ENCODE results near the gene MCOLN2.
"Not testable (repeated sequence)": the region's sequence is repeated elsewhere in the genome, so short reads cannot be mapped to it uniquely, and the experiment has no call there.

MCOLN2 gene

DNA sequence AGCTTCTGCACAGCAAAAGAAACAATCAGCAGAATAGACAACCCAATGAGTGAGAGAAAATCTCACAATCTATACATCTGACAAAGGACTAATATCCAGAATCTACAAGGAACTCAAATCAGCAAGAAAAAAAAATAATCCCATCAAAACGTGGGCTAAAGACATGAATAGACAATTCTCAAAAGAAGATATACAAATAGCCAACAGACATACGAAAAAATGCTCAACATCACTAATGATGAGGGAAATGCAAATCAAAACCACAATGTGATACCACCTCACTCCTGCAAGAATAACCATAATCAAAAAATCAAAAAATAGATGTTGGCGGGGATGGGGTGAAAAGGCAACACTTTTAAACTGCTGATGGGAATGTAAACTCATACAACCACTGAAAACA is 10.4 kb downstream of the MCOLN2 start:
- not testable (repeated sequence) for DNase-seq (ENCODE audit: low read depth, low spot score)

- DNase-seq (ENCODE audit: low read depth, low spot score): no peak
Observed at GRCh38 chr1:84985365-84985764, 11.5 kb downstream of the MCOLN2 start.

- no peak for DNase-seq (ENCODE audit: low read depth, low spot score)
Observed at GRCh38 chr1:84982395-84982794, 14.5 kb downstream of the MCOLN2 start.

DNA sequence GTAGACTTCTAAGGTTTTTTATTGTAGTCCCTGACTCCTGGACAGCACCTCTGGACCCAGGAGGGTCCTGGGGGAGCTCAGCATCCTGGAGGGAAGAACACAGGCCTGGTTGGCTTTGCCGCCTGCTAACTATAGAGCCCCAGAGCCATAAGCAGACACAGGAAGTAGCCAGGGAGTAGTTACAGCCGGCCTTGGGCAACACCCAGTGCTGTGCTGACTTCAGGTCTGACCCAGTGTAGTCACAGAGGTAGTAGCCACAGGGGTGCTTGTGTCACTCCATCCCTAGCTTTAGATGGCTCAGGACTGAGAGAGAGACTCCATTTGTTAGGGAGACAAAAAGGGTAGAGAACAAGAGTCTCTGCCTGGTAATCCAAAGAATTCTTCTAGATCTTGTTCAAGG is 21.9 kb downstream of the MCOLN2 start:
- DNase-seq (ENCODE audit: low read depth, low spot score): no peak

GRCh38 chr1:84973498-84974334 is 23.2 kb downstream of the MCOLN2 start:
- DNase-seq (ENCODE audit: low read depth, low spot score): peak; percentile 6

GRCh38 chr1:84972377-84972987 is 24.4 kb downstream of the MCOLN2 start:
- no peak for DNase-seq (ENCODE audit: low read depth, low spot score)

GRCh38 chr1:84971957-84972356 is 25.0 kb downstream of the MCOLN2 start:
- no peak for DNase-seq (ENCODE audit: low read depth, low spot score)

DNA sequence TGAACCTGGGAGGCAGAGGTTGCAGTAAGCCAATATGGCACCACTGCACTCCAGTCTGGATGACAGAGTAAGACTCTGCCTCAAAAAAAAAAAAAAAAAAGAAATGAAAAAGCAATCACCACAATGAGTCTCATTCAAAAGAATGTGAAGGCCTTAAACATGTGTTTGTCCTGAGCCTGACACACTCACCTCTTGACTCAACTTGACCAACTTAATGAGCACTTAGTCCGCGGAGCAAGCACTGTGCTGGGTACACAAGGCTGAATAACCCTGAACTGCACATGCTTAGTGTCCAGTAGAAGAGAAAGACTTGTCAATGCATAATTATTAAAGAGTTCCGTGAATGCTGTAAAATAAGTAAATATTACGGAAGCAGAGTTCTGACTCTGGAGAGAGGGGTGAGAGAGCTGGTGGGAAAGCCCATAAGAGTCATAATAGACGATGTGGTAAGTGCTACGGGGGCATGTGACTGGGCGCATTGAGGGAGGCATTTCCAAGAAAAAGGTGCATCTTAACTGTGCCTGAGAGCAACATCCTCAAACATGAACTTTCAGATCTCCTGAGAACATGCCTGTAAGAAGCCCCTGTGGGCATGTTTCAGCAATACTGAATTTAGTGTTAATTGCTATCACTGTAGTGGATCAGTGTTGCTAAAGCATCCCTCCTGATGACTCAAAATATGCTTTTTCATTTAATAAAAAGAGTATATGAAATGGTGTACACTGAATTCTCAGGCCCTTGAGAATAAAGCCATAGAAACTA is 27.2 kb downstream of the MCOLN2 start:
- DNase-seq (ENCODE audit: low read depth, low spot score): no peak

- DNase-seq (ENCODE audit: low read depth, low spot score): no peak
Observed at GRCh38 chr1:84968865-84969264, 28.0 kb downstream of the MCOLN2 start.

- no peak for DNase-seq (ENCODE audit: low read depth, low spot score)
Observed at GRCh38 chr1:84968101-84968500, 28.8 kb downstream of the MCOLN2 start.

DNA sequence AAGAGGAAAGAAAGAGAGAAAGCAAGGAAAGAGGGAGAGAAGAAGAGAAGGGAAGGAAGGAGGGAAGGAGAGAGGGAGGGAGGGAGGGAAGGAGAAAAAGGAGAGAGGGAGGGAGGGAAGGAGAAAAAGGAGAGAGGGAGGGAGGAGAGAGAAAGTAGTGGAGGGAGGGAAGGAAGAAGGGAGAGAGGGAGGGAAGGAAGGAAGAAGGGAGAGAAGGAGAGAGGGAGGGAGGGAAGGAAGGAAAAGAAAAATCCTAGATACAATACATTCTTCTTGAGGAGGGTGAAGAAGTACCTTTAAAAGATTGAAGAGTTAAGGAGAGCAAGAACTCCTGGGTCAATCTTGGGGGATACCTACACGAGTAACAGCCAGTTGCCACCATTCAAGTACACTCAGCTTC is 29.2 kb downstream of the MCOLN2 start:
- no peak for DNase-seq (ENCODE audit: low read depth, low spot score)

- DNase-seq (ENCODE audit: low read depth, low spot score): no peak
Observed at GRCh38 chr1:84963021-84963420, 33.9 kb downstream of the MCOLN2 start.

DNA sequence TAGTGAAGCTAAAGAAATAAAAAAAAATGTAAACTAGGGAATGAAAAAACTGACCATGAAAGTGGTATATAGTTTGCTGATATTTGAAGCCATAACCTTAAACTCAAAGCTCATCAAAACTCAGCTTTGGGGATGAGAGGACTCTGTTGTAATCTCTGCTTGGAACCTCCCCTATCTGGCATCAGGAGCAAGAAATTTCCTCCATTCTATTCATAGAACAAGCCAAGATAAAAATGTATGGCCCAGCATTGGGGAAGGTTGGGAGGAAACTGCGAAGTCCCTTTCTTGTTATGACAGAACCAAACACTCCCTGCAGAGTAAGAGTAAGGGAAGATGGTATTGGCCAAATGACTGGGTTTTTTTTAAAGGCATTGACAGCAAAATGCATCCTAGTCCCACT is 35.6 kb downstream of the MCOLN2 start:
- DNase-seq (ENCODE audit: low read depth, low spot score): no peak

- DNase-seq (ENCODE audit: low read depth, low spot score): no peak
Observed at GRCh38 chr1:84960371-84960770, 36.5 kb downstream of the MCOLN2 start.

- no peak for DNase-seq (ENCODE audit: low read depth, low spot score)
Observed at GRCh38 chr1:84959294-84959693, 37.6 kb downstream of the MCOLN2 start.

DNA sequence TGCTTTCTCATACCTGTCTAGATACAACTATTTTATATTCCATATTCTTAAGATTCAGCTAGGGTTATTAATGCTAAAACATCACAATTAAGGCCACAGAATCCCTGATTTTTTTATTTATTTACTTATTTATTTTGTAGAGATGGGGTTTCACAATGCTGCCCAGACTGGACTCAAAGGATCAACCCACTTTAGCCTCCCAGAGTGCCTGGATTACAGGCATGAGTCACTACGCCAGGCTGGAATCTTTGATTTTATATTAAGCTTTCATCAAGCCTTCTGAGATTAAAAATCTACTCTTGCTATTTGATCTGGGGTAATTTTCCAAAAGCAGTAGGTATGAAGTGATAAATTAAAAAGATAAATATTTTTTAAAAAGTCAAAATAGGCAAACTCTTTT is 38.9 kb downstream of the MCOLN2 start:
- no peak for DNase-seq (ENCODE audit: low read depth, low spot score)

DNA sequence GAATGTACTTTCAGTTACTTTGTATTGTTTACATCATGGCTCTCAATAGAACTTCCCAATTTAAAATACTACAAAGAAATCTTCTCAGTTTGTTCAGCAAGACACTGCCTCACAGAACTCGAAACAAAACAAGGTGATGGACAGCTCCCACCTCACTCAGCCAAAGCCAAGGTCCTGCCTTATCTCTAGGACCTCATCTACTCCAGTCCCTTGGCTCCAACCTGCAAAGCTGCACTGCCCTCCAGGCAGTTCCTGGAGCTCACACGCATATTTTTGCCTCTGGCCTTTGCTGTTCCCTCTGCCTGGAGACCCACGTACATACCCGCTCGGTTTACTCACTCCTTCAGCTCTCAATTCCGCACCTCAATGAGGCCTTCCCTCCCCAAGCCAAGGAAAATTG is 40.3 kb downstream of the MCOLN2 start:
- peak; percentile 14 for DNase-seq (ENCODE audit: low read depth, low spot score)

DNA sequence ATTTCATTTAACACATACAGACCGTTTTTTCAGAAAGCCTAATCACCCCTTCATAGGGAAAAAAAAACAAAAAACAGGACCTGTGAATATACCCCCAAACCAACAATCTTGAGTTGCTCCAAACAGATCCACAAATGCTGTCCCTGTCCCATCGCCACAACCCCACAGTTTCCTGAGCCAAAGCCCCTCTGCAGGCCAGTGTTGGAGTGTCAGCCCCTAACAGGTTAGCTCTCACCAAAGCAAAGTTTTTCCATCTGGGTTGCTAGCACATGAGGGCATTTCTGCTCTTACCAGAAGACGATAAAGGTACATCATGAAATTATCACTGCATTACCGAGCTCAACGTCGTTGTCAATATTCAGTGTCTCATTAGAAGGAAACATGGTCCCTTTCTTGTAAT is 40.8 kb downstream of the MCOLN2 start:
- no peak for DNase-seq (ENCODE audit: low read depth, low spot score)

DNA sequence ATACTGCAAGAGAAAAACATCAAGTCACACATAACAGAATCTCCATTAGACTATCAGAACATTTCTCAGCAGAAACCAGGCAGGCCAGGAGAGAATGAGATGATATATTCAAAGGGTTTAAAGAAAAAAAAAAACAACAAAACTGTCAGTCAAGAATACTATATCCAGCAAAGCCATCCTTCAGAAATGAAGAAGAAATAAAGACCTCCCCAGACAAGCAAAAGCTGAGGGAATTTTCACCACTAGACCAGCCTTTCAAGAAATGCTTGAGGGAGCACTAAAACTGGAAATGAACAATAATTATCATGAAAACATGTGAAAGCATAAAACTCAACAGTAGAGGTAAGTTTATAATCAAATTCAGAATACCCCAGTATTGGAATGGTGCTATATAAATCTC is 47.2 kb downstream of the MCOLN2 start:
- no peak for DNase-seq (ENCODE audit: low read depth, low spot score)

- peak; percentile 17 for DNase-seq (ENCODE audit: low read depth, low spot score)
Observed at GRCh38 chr1:84947536-84948410, 49.1 kb downstream of the MCOLN2 start.

GRCh38 chr1:84946631-84947030 is 50.3 kb downstream of the MCOLN2 start:
- no peak for DNase-seq (ENCODE audit: low read depth, low spot score)
